ENCODE results near the gene ITGB2.
"Not testable (repeated sequence)": the region's sequence is repeated elsewhere in the genome, so short reads cannot be mapped to it uniquely, and the experiment has no call there.

Gene ITGB2

GRCh38 chr21:44925378-44925755 lies 4.7 kb upstream of the ITGB2 start:
- DNase-seq, result no peak

DNA sequence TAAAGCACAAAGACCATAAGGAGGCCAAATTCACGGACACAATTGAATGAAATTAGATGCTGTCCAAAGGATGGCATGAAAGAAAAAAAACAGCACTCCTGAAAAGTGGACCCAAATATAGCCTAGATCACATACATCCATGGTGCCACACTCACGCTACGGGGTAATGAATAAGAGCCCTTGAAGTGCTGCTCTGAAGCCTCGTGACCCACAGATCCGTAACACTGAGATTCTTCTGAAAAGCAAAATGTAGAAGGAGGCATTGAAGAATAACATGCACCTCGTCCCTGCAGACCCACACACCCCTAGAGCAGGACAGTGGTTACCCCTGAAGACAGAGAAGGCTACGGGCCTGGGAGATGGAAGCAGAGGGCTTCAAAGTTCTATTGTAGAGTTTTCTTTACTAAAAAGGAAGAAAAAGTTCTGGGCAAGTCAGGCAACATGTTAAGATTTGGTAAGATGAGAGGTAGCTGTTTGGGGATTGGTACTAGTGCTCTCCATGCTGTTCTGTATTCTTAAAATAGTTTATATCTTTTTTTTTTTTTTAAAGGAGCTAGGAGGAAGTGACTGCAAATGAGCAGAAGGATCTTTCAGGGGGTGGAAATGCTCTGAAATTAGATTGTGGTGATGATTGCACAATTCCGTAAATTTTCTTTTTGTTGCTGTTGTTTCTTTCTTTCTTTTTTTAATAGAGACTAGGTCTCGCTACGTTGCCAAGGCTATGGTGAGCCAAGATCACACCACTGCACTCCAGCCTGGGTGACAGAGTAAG lies 4.1 kb upstream of the ITGB2 start:
- DNase-seq, result no peak

DNA sequence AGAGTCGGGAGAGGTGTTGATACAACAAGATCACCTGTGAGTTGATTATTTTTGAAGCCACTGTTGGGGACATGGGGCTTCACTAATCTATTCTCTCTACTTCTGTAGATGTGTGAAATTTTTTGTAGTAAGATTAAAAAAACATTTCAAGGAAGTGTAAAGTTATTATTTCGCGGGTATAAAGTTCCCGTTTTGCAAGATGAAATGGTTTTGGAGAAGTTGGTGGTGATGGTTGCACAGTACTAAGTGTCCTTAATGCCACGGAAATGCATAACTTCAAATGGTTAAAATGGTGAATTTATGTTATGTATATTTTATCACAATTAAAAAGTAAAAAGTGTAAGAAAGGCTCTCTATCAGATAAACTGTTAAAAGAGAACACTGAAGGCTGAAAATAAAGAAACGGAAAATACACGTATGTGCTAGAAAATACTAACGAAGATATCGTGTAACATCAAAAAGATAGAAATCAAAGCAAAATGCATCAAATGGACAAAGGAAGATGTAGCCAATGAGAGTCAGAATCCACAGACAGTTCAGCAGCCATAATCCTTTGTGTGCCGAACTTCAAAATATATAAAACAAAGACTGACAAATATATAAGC lies 2.9 kb upstream of the ITGB2 start:
- no peak for DNase-seq

- DNase-seq, result no peak
Observed at GRCh38 chr21:44921928-44922327, 1.2 kb upstream of the ITGB2 start.

DNA sequence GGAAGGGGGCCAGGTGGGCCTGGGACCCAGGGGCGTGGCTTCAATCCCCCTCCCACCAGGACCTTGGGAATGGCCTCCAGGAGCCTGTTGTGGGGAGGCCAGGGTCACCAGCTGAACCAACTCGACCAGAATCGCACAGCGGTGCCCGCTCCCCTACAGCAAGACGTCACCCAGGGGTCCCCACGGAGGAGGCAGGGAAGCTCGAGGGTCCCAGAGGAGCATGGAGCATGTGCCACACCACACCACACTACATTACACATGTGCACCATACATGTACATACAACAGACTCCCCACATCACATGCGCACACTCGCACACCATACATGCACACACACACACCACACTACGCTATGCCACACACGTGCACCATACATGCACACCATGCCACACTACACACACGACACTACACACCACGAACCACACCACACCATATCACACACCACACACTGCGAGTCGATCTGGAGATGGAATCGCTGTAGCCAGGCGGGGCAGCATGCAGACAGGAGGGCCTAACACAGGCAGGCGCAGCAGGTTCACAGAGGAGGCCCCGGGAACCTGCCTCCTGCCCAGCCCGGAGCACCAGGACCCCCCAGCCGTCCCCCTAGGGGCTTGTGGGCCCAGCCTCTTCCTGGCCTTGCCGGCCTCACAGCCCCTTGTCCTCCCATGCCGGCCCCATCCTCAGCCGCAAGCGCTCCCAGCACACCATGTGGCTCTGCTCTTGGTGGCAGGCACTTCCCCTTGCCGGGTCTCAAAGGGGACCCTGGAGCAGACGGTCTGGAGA lies 596 bp downstream of the ITGB2 start:
- DNase-seq, result no peak

GRCh38 chr21:44919111-44919912 lies 1.4 kb downstream of the ITGB2 start:
- DNase-seq, result no peak

DNA sequence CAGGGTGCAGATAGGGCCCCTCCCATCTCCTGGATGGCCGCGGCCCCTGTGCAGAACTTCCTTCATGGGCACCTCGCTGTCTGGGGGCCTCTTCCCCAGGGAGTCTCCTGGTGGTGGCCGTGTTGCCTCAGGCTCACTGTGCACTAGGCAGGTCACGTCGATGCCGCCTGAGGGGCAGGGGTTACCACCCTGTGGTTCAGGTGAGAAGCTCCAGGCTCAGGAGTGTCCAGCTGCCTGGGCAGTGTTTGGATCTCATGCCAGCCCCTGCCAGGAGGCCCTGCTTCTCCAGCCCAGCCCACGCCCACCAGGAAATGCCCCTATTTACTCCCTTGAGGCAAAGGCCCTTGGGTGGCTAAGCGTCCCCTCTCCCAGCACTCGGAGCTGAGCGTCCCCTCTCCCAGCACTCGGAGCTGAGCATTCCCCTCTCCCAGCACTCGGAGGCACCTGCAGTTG lies 2.1 kb downstream of the ITGB2 start:
- no peak for DNase-seq

DNA sequence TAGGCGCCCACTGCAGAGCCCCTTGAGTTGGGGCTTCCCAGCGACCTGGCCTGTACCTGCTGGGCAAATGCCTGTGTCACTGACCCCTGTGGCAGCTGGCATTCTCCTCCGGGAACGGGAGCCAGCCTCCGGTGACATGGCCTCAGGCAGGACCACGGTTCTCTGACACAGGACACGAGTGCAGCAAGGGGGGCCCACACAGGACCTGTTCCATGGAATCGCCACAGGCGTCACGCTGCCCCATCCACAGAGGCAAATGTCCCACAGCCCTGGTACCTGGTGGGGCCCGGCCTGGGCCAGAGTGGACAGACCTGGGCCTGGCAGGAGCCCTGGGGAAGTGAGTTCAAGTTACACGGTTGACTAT lies 2.6 kb downstream of the ITGB2 start:
- no peak for DNase-seq

DNA sequence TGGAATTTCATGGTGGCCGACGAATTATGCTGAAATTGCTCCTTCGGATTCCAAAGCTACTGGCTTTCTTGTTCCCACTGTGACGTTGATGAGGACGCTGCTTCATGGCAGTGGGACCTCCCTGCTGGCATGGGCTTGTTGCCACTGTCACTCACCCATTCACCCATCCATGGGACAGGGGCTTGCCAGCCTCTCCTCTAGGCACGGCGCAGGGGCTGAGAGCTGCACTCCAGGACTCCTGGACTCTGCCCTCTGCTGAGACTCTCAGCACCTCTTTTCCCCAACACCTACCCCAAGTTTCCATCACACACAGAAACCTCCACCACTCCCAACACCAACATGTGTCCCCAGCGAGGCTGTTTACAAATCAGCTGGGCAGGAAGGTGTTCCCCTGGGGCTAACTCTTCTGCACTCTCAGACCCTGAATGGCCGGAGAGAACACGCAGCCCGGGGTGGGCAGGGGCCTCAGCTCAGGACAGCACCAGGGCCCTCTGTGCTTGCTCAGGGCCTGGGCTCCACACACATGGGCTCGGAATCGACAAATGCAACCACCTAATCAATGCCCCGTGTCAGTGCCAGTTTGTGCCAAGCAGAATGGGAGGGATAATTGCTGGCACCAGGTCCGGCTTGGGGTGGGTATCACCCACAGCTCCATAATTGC lies 3.1 kb downstream of the ITGB2 start:
- DNase-seq, result no peak

- DNase-seq, result no peak
Observed at GRCh38 chr21:44916965-44917364, 3.7 kb downstream of the ITGB2 start.

DNA sequence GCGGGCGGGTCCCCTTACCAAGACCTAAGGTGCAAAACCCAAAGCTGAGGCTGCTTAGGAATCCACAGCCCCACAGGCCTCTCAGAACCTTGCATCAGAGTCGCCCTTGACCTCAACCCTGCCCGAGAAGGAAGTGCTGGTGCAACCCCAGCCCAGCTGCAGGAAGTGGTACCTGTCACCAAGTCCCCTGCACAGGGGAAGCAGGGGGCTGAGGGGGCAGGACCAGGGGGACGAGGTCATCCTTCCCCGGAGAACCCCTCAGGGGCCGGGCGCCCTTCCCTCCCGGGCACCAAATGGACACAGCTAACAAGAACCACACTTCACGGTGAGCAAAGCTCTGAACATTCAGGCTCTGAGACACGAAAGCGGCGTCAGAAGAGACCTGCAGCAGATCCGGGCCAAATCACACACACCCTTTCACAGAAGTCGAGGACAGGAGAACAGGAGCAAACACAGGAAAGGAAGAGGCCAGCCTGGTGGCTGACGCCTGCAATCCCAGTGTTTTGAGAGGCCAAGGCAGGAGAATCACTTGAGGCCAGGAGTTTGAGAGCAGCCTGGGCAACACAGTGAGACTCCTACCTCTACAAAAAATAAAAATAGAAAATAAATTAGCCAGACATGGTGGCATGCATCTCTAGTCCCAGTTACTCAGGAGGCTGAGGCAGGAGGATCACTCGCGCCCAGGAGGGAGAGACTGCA lies 6.4 kb downstream of the ITGB2 start:
- no peak for DNase-seq

- DNase-seq, result no peak
Observed at GRCh38 chr21:44913425-44914175, 7.1 kb downstream of the ITGB2 start.

DNA sequence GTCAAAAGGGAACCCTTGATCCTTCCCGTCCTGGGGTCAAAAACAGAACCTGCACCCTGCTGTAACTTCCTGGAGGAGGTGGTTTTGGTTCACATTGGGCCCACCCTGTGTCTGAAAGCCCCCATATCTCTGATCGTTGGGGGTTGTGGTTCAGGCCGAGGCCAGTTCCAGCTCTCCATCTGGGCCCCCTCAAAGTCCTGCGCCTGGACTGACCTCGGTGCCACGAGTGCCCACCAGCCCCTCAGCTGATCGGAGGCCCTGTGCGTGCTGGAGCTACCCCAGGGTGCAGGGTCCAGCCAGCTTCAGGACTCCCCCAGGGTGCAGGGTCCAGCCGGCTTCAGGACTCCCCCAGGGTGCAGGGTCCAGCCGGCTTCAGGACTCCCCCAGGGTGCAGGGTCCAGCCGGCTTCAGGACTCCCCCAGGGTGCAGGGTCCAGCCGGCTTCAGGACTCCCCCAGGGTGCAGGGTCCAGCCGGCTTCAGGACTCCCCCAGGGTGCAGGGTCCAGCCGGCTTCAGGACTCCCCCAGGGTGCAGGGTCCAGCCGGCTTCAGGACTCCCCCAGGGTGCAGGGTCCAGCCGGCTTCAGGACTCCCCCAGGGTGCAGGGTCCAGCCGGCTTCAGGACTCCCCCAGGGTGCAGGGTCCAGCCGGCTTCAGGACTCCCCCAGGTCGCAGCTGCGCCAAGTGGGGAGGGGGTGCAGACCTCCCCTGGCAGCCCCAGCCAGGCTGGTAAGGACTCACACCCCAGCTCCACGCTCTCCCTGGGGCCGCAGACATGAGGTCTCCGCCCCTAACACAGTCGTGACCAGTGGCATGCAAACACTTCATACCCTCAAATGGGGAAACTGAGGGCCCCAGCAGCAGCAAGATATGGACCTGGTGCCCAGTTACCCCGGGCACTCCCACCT lies 7.9 kb downstream of the ITGB2 start:
- not testable (repeated sequence) for DNase-seq

GRCh38 chr21:44912158-44912473 lies 8.6 kb downstream of the ITGB2 start:
- no peak for DNase-seq

GRCh38 chr21:44911384-44912157 lies 9.1 kb downstream of the ITGB2 start:
- DNase-seq, result no peak

DNA sequence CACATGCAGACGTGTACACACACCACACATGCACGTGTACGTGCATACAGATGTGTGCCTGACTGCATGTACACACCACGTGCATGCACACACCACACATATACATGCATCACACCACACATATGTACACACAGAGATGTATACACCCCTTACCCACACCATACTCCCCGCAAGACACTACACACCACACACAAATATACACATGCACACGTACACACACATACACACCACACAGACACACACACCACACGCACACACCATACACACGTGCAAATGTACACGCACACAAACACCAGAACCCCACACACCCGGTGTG lies 9.7 kb downstream of the ITGB2 start:
- DNase-seq, result no peak

DNA sequence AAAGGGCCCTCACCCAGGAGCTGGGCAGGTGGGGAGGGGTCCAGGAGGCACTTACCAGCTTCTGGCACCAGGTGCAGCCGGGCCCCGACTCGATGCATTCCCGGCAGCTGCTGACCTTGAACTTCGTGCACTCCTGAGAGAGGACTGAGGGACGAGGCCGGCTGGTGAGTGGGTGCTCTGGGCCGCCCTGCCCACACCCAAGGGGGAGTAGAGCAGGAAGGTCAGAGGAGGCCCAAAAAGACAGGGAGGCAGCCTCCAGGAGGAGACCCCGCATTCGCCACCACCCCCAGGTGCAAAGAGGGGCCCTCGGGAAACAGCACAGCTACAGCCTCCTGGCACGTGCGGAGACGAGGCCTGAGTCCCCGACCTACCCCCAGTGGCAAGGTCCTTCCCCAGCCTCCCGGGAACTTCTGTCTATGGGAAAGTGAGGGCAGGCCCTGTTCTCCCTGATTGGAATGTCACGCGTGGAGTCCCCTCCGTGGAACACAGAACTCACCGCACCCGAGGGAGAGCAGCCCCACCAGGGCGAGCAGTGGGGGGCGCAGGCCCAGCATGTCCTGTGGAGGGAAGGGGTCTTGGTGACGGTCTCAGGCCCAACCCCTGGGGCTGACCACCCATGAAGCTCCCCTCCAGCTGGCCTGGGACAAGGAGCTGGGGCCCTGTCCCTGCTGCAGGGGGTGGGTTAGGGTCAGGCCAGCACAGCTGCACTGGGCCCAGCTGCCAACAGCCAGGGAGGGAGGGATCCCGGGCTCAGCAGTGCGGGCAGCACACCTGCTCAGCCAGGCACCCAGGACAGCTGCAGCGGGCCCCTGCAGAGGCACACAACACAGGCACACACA lies 10.3 kb downstream of the ITGB2 start:
- DNase-seq, result no peak

DNA sequence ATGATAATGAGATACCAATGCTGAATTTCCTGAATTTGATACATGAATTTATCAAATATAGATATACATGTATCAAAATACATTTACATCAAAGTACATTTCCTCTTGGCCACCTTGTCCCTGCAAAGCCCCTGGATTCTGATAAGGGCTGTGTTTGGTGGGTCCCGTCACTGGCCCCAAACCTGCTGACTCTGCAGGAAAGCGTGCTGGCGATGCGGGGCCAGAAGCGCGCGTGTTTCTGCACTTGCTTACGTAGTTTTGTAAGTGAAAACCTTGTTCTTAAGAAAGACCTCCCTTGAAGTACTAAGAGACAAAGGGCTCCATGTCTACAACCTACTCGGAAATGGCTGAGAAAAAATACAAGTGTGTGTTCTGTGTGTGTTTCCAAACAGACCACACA lies 11.0 kb downstream of the ITGB2 start:
- no peak for DNase-seq

GRCh38 chr21:44908908-44909307 lies 11.8 kb downstream of the ITGB2 start:
- no peak for DNase-seq
